Ectodermal cell (in vitro differentiated cells): ENCODE results near the gene RGS6.

Source experiments
- H3K27ac ChIP-seq: 2 replicates; pipeline ENCODE4 v1.7.0; 2013; ENCODE audit warnings: mild to moderate bottlenecking, low read depth, low read length; ENCODE audit not compliant: insufficient read depth, poor library complexity, severe bottlenecking
- H3K27me3 ChIP-seq: 2 replicates; pipeline ENCODE4 v1.7.0; 2013; ENCODE audit warnings: mild to moderate bottlenecking, low read length; ENCODE audit not compliant: insufficient read depth, control insufficient read depth, poor library complexity, severe bottlenecking
- H3K36me3 ChIP-seq: one replicate; pipeline ENCODE4 v1.7.0; 2013; ENCODE audit warnings: low read length; ENCODE audit not compliant: control insufficient read depth, insufficient read depth
- H3K4me1 ChIP-seq: one replicate; pipeline ENCODE4 v1.7.0; 2013; ENCODE audit warnings: low read length; ENCODE audit not compliant: control insufficient read depth, insufficient read depth
- H3K4me3 ChIP-seq: 2 replicates; pipeline ENCODE4 v1.7.0; 2013; ENCODE audit warnings: low read depth, low read length, control low read depth; ENCODE audit not compliant: insufficient read depth
- H3K9me3 ChIP-seq: 2 replicates; pipeline ENCODE4 v1.7.0; 2013; ENCODE audit warnings: mild to moderate bottlenecking, low read length, moderate library complexity; ENCODE audit not compliant: control insufficient read depth
- WGBS, 2 experiments: methylation state at CpG; one replicate each; pipeline ENCODE4 v1.1.7; 2013; ENCODE audit warnings: missing lambda C conversion rate in 2 of 2; 5-methylcytosine and 5-hydroxymethylcytosine counted together

Gene RGS6

GRCh38 chr14:72559202-72559601, 627.0 kb downstream of the RGS6 start:
- no peak overlapping the region for H3K4me3 ChIP-seq
- H3K36me3 ChIP-seq: no peaks in the 10 kb centered on the region
- H3K27me3 ChIP-seq: no peaks in the 10 kb centered on the region
- WGBS, 2 experiments: 81 to 82% methylated on average over 11 of the region's 11 CpGs
- no peak overlapping the region for H3K27ac ChIP-seq
- H3K4me1 ChIP-seq: peaks cover 10% of the 10 kb centered on the region
- no peaks in the 10 kb centered on the region for H3K9me3 ChIP-seq

GRCh38 chr14:72559669-72560255, 627.5 kb downstream of the RGS6 start:
- Histone ChIP-seq H3K9me3 (no peaks in the 10 kb centered on the region), H3K4me1 (peaks cover 10% of the 10 kb centered on the region), H3K27ac (no peak overlapping the region), H3K27me3 (no peaks in the 10 kb centered on the region), H3K36me3 (no peaks in the 10 kb centered on the region), H3K4me3 (no peak overlapping the region)
- WGBS, 2 experiments: 87 to 88% methylated on average over 6 of the region's 6 CpGs

DNA sequence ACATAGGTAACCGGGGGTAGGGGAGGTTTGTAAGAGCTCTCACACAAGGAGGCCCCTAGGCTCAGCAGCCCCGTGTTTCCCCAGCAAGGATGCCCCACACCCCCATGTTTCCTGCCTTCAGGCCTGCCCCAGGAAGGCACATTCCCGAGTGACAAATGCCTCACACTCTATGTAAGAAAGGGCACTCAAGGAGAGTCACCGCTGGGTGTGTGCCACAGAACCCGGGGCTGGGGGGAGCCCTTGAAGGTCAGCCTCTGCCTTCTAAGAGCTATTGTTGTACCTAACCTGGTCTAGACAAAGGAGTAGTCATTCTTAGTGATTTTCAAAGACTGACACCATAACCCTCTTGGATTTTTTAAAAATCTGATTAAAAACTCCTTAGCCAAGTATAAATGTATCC, 628.1 kb downstream of the RGS6 start:
- WGBS, 2 experiments: 67 to 74% methylated on average over 5 of the region's 5 CpGs
- H3K9me3 ChIP-seq: no peaks in the 10 kb centered on the region
- no peak overlapping the region for H3K27ac ChIP-seq
- peaks cover 16% of the 10 kb centered on the region for H3K4me1 ChIP-seq
- H3K4me3 ChIP-seq: no peak overlapping the region
- H3K36me3 ChIP-seq: no peaks in the 10 kb centered on the region
- no peaks in the 10 kb centered on the region for H3K27me3 ChIP-seq

- no peaks in the 10 kb centered on the region for H3K36me3 ChIP-seq
- 92 to 96% methylated on average over 12 of the region's 12 CpGs for WGBS, 2 experiments
- H3K9me3 ChIP-seq: no peaks in the 10 kb centered on the region
- no peak overlapping the region for H3K4me3 ChIP-seq
- H3K4me1 ChIP-seq: peaks cover 17% of the 10 kb centered on the region
- no peak overlapping the region for H3K27ac ChIP-seq
- H3K27me3 ChIP-seq: no peaks in the 10 kb centered on the region
These were observed 628.8 kb downstream of the RGS6 start for GRCh38 chr14:72560889-72561493.

- Histone ChIP-seq H3K27ac (no peak overlapping the region), H3K4me1 (peaks cover 17% of the 10 kb centered on the region), H3K27me3 (no peaks in the 10 kb centered on the region), H3K9me3 (no peaks in the 10 kb centered on the region), H3K36me3 (no peaks in the 10 kb centered on the region), H3K4me3 (no peak overlapping the region)
- WGBS, 2 experiments: 96 to 97% methylated on average over 20 of the region's 20 CpGs
These were observed 630.1 kb downstream of the RGS6 start for GRCh38 chr14:72562300-72562699.

DNA sequence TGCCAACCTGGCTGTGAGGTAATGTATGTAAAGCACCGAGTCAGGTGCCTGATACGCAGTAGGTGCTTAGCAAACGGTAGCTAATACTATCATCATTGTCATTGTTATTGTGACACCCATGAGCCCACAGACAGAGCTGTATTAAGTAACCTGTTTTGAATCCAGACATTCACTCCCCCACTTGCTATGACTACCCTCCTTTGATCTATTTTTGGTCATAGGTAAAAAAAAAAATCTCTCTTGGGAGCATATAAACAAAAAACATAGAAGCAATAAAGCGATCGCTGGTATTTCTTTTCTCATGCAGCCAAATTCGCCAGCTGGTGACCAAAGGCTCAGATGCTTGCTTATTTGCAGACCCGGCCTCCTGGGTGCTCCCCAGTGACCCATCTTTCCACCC, 631.4 kb downstream of the RGS6 start:
- Histone ChIP-seq H3K4me3 (no peak overlapping the region), H3K27ac (no peak overlapping the region), H3K27me3 (no peaks in the 10 kb centered on the region), H3K9me3 (no peaks in the 10 kb centered on the region), H3K4me1 (peaks cover 21% of the 10 kb centered on the region), H3K36me3 (no peaks in the 10 kb centered on the region)
- 91 to 94% methylated on average over 7 of the region's 7 CpGs for WGBS, 2 experiments

GRCh38 chr14:72565149-72565559, 632.9 kb downstream of the RGS6 start:
- Histone ChIP-seq H3K4me1 (peaks cover 11% of the 10 kb centered on the region), H3K36me3 (no peaks in the 10 kb centered on the region), H3K27ac (no peak overlapping the region), H3K9me3 (no peaks in the 10 kb centered on the region), H3K27me3 (no peaks in the 10 kb centered on the region), H3K4me3 (no peak overlapping the region)
- 85 to 86% methylated on average over 5 of the region's 5 CpGs for WGBS, 2 experiments

- peaks cover 11% of the 10 kb centered on the region for H3K4me1 ChIP-seq
- no peak overlapping the region for H3K27ac ChIP-seq
- H3K36me3 ChIP-seq: no peaks in the 10 kb centered on the region
- no peak overlapping the region for H3K4me3 ChIP-seq
- no peaks in the 10 kb centered on the region for H3K27me3 ChIP-seq
- 87 to 89% methylated on average over 6 of the region's 6 CpGs for WGBS, 2 experiments
- no peaks in the 10 kb centered on the region for H3K9me3 ChIP-seq
These were observed 633.7 kb downstream of the RGS6 start for GRCh38 chr14:72565917-72566316.

- H3K36me3 ChIP-seq: no peaks in the 10 kb centered on the region
- H3K4me1 ChIP-seq: peaks cover 11% of the 10 kb centered on the region
- no peak overlapping the region for H3K27ac ChIP-seq
- no peak overlapping the region for H3K4me3 ChIP-seq
- H3K9me3 ChIP-seq: no peaks in the 10 kb centered on the region
- WGBS, 2 experiments: 92 to 93% methylated on average over 6 of the region's 6 CpGs
- no peaks in the 10 kb centered on the region for H3K27me3 ChIP-seq
These were observed 635.0 kb downstream of the RGS6 start for GRCh38 chr14:72567226-72567625.

DNA sequence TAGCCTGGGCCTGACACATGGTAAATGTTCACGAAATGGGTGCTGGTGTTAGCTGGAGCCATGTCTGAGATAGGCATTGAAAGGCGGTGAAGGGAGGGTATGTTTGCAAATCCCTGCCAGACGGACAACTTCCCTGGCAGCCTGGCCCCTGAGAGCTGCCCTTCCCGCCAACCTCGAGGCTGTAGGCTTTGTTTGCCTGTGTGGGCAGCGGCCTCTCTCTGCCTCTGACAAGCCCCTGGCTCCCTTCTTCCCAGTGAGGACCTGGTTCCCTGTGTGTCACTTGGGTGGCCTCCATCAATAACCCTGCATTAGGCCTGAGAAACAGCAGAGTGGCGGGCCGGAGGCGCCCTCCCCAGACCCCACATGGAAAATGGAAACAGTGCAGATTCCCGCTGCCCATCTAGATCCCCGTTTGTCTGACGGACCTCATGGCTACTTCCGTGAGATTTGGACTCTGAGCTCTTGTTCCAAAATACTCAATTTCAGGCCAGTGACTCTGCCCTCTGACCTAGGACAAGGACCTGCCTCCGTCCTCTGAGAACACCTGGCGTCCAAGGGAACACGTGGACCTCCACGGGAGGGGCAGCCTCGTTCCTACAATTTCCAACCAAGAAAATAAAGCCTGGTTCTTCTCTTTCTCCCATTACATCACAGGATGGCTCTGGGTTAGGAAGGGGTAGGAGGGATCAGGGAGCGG, 636.2 kb downstream of the RGS6 start:
- Histone ChIP-seq H3K27me3 (no peaks in the 10 kb centered on the region), H3K4me3 (no peak overlapping the region), H3K4me1 (peaks cover 11% of the 10 kb centered on the region), H3K27ac (no peak overlapping the region), H3K36me3 (no peaks in the 10 kb centered on the region), H3K9me3 (no peaks in the 10 kb centered on the region)
- 94 to 95% methylated on average over 19 of the region's 19 CpGs for WGBS, 2 experiments
